Neuron (in vitro differentiated cells): ENCODE measurements around the gene PRR35.

Experiments
- H2AFZ ChIP-seq: one replicate; pipeline ENCODE4 v1.6.1; 2013; ENCODE audit warnings: low read depth, mild to moderate bottlenecking, inconsistent platforms, low read length, moderate library complexity
- H3K27me3 ChIP-seq: one replicate; pipeline ENCODE4 v1.6.1; 2013; ENCODE audit warnings: low read length; ENCODE audit not compliant: insufficient read depth
- H3K36me3 ChIP-seq: one replicate; pipeline ENCODE4 v1.6.1; 2013; ENCODE audit warnings: low read length; ENCODE audit not compliant: insufficient read depth
- H3K4me1 ChIP-seq: one replicate; pipeline ENCODE4 v1.6.1; 2013; ENCODE audit warnings: low read length; ENCODE audit not compliant: insufficient read depth
- H3K4me3 ChIP-seq: 2 replicates; pipeline ENCODE4 v1.5.1; 2013; ENCODE audit warnings: mild to moderate bottlenecking, low read length, moderate library complexity
- H3K9me3 ChIP-seq: one replicate; pipeline ENCODE4 v1.6.1; 2013; ENCODE audit warnings: low read length

PRR35 gene

DNA sequence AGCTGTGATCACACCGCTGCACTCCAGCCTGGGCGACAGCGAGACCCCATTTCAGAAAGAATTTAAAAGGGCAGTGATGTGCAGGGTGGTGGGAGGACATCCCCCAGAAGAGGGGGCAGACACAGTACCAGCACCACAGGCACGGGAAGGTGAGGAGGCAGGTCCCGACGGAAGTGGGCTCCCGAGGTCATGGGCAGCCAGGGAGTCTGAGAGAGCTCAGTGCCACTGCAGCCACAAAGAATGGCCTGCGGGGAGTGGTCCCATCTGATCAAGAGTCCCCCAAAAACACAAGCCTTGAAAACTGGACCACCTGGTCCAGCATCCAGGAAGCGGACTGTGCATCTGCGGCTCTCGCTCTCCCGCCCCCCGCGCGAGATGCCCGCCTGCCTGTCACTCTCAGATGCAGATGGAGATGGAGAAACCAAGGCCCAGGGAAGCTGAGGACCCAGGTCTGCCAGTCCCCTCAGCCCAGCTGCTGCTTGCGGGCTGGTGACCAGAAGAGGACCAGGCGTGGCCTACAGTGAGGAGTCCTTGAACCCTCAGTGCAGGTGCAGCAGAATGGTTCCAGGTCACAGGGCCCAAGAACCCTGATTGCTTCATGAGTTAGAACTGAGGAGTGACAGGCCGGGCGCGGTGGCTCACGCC is 37.0 kb upstream of the PRR35 start:
- H3K9me3 ChIP-seq = no peaks in the 10 kb centered on the region
- H2AFZ ChIP-seq = no peak overlapping the region
- peaks cover 14% of the 10 kb centered on the region for H3K4me1 ChIP-seq
- H3K4me3 ChIP-seq = no peak overlapping the region
- peaks cover 41% of the 10 kb centered on the region for H3K36me3 ChIP-seq
- no peaks in the 10 kb centered on the region for H3K27me3 ChIP-seq

DNA sequence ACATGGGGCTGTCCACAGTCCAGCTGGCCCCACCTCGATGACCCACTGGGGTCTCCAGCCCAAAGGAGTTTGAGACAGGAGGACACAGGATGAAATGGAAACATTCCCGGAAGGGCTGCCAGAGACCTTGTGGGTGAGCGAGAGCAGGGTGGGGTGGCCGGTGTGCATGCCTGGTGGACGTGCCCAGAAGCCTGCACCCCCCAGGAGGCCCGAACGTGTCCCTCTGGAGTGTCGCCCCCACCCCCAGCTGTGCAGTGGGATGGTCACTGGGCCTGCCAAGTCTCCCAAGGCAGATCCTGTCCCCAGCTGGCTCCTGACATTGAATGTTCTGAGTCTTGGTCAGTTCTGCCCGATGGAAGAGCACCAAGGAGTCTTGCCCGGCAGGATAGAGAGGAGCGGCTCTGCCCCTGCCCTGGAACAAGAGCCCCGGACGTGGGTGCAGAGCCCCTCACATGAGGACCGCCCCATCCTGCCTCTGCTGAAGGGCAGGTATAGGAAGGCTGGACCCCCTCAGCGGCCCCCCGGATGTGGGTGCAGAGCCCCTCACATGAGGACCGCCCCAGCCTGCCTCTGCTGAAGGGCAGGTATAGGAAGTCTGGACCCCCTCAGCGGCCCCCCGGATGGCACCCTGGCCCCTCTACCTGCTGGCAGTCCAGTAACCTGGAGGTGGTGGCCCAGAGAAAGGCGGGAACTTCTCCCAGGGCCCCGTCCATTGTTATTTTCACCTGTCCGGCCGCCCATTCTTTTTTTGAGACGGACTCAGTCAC is 35.7 kb upstream of the PRR35 start:
- H3K36me3 ChIP-seq = peaks cover 32% of the 10 kb centered on the region
- no peaks in the 10 kb centered on the region for H3K27me3 ChIP-seq

GRCh38 chr16:525123-525519 is 35.1 kb upstream of the PRR35 start:
- H3K9me3 ChIP-seq = no peaks in the 10 kb centered on the region
- H3K27me3 ChIP-seq = no peaks in the 10 kb centered on the region
- H3K36me3 ChIP-seq = peaks cover 25% of the 10 kb centered on the region
- H3K4me1 ChIP-seq = peaks cover 25% of the 10 kb centered on the region
- no peak overlapping the region for H2AFZ ChIP-seq
- H3K4me3 ChIP-seq = no peak overlapping the region

More for the DNA sequence above, 35.7 kb upstream of the PRR35 start:
- H3K4me3 ChIP-seq = no peak overlapping the region
- H2AFZ ChIP-seq = no peak overlapping the region
- H3K4me1 ChIP-seq = peaks cover 25% of the 10 kb centered on the region
- no peaks in the 10 kb centered on the region for H3K9me3 ChIP-seq

GRCh38 chr16:525520-526180 is 34.5 kb upstream of the PRR35 start:
- no peak overlapping the region for H2AFZ ChIP-seq
- H3K27me3 ChIP-seq = no peaks in the 10 kb centered on the region
- peak overlapping the region; percentile 64 for H3K4me3 ChIP-seq

GRCh38 chr16:526181-527014 is 33.8 kb upstream of the PRR35 start:
- H3K9me3 ChIP-seq = no peaks in the 10 kb centered on the region
- H2AFZ ChIP-seq = peak overlapping the region; percentile 30
- H3K36me3 ChIP-seq = peaks cover 12% of the 10 kb centered on the region
- H3K27me3 ChIP-seq = no peaks in the 10 kb centered on the region
- H3K4me1 ChIP-seq = peaks cover 25% of the 10 kb centered on the region
- peak overlapping the region; percentile 64 for H3K4me3 ChIP-seq

More at GRCh38 chr16:525520-526180, 34.5 kb upstream of the PRR35 start:
- Histone ChIP-seq H3K9me3 (no peaks in the 10 kb centered on the region), H3K36me3 (peaks cover 20% of the 10 kb centered on the region), H3K4me1 (peaks cover 25% of the 10 kb centered on the region)

GRCh38 chr16:527015-527903 is 32.9 kb upstream of the PRR35 start, which contains the start of gene CAPN15:
TSS of gene CAPN15 (plus strand) at chr16:527712. CDS start at chr16:546839, 19,127 bp downstream.
- Histone ChIP-seq H3K4me3 (peak within 1 kb of the TSS; percentile 64), H3K9me3 (no peaks in the 10 kb centered on the region), H3K36me3 (peaks cover 6% of the 10 kb centered on the region), H2AFZ (peak within 1 kb of the TSS; percentile 30), H3K27me3 (no peaks in the 10 kb centered on the region), H3K4me1 (peaks cover 25% of the 10 kb centered on the region)

- Histone ChIP-seq H3K4me1 (peaks cover 25% of the 10 kb centered on the region), H2AFZ (no peak overlapping the region), H3K36me3 (peaks cover under 1% of the 10 kb centered on the region), H3K27me3 (no peaks in the 10 kb centered on the region), H3K4me3 (peak overlapping the region; percentile 64), H3K9me3 (no peaks in the 10 kb centered on the region)
Measured at GRCh38 chr16:528111-529011, 31.8 kb upstream of the PRR35 start.

GRCh38 chr16:529012-529575 is 31.1 kb upstream of the PRR35 start:
- H3K36me3 ChIP-seq = no peaks in the 10 kb centered on the region
- H3K27me3 ChIP-seq = no peaks in the 10 kb centered on the region
- no peak overlapping the region for H2AFZ ChIP-seq
- H3K4me3 ChIP-seq = peak overlapping the region; percentile 64
- H3K4me1 ChIP-seq = peaks cover 25% of the 10 kb centered on the region
- no peaks in the 10 kb centered on the region for H3K9me3 ChIP-seq

GRCh38 chr16:530111-530817 is 29.9 kb upstream of the PRR35 start:
- Histone ChIP-seq H3K27me3 (no peaks in the 10 kb centered on the region), H3K36me3 (no peaks in the 10 kb centered on the region), H3K9me3 (no peaks in the 10 kb centered on the region), H2AFZ (no peak overlapping the region), H3K4me3 (no peak overlapping the region), H3K4me1 (peaks cover 25% of the 10 kb centered on the region)

DNA sequence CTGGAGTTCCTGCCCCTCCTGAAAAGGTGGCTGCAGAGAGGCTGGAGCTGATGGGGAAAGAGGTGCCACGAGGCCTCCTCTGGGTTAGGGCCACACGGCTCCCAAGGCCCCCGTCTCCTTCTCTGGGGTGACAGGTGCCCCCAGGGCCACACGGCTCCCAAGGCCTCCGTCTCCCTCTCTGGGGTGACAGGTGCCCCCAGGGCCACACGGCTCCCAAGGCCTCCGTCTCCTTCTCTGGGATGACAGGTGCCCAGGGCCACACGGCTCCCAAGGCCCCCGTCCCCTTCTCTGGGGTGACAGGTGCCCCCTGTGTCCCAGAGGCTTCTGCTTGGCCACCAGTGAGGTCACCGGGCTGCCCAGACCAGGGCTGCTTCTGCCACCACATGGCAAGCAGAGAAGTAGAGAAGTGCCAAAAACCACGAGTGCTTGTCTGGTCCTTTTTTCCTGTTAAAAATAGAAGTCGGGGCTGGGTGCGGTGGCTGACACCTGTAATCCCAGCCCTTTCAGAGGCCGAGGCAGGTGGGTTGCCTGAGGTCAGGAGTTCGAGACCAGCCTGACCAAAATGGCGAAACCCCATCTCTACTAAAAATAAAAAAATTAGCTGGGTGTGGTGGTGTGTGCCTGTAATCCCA is 28.6 kb upstream of the PRR35 start:
- Histone ChIP-seq H3K36me3 (peaks cover 4% of the 10 kb centered on the region), H3K27me3 (no peaks in the 10 kb centered on the region), H3K4me3 (no peak overlapping the region), H2AFZ (no peak overlapping the region), H3K4me1 (peaks cover 12% of the 10 kb centered on the region), H3K9me3 (no peaks in the 10 kb centered on the region)
